HG03025 (cell line): ENCODE data around the gene CCL16.

Experiments used
- ATAC-seq: cut with Tn5 transposase; IDR thresholded peaks from one replicate; pipeline ENCODE4 v1.9.1; 2021; ENCODE audit warnings: mild to moderate bottlenecking, moderate library complexity; ENCODE audit not compliant: unreplicated experiment, low FRiP score

CCL16 gene

GRCh38 chr17:35988164-35988563 lies 6.9 kb upstream of the CCL16 start:
- no peak for ATAC-seq

DNA sequence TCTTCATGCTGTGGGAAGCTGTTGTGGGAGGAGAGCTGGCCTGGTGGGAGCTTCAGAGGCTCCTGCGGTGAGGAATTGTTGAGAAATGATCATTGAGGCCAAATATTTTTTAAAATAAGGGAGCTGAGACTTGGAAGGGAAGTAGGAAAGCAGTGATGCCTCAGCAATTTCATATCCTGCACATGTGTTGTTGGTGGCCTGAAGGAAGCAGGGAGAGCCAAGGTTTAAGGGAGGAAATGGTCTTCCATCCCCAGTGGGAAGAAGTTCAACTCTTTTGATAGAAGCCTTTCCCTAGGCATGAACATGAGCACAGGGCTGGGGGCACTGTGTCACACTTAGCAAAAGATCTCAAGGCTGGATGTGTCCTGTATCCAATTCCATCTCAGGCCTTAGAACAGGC lies 5.3 kb upstream of the CCL16 start, which contains the start of gene CCL14:
CCL14 (minus strand) TSS at position 87 of the 400 bp plus-strand sequence; CDS start at position 7, 80 bp downstream.
- ATAC-seq = no peak

DNA sequence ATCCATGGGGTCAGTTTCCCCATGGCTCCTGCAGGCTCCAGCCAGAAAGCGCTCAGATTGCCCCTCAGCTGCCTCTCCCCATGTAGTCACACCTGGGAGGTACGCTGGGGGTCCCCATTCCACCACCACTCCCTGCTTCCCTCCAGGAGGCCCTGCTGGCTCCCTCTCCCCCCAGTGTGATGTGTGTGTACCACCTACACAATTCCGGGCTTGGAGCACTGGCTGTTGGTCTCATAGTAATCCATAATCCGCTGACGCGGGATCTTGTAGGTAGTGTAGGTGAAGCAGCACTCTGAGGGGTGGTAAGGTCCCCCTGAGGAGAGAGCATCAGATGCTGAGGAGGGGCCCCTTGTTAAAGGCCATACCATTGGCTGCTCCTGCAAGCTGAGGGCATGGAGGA lies 2.8 kb upstream of the CCL16 start:
- no peak for ATAC-seq

GRCh38 chr17:35982409-35983191 lies 1.3 kb upstream of the CCL16 start:
- no peak for ATAC-seq

DNA sequence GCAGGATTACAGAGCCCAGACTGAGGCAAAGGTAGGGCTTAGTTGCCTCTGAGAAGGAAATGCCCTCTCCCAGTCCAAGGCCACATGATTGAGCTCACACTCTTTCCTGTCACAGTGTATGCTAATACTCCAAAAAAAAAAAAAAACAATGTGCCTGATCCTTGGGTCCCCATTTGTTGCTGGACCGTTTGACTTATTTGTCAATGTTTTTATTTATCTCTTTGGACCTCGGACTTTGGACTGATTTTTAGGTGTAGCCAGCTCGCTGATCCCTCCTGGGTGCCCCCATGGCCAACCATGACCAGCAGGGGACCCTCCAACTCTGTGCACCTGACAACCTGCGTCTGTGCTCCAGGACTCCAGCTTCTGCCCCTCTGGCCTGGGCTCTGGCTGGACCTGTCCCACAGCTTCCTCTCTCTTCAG lies 622 bp upstream of the CCL16 start:
- no peak for ATAC-seq

DNA sequence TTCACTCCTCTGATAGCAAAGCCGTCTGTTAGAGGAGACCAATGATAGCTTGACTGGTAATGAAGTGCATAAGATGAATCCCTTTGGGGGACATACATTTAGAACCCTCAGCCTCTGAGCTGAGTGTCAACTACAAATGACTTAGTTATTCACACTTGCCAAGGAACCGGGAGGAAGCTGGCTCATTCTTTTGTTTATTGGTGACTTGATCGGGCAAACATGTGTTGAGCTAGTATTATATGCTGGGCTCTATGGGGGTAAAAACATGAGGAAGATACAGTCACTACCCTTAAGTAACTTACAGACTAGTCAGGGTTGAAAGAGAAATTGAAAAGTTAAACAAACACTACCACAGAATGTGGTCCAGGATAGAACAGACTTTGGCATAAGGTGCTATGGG lies 3.0 kb downstream of the CCL16 start:
- no peak for ATAC-seq

DNA sequence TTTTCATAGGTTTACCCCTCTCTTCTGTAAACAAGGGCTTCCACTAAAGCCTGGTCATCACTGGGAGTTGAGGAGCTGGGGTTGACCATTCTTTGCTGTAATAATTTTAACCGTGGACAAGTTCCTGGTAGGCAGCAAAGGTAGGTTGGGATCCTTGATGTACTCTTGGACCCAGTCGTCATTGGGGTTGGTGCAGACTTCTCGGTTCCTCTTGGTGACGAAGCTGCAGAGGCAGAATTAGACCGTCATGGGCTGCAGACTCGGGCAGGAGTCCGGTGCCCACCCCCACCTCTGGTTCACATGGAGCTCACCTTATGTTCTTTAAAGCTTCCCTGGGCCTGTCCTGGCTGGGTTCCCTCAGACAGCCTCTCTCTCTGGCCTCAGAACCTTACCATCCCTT lies 3.8 kb downstream of the CCL16 start:
- ATAC-seq = no peak

GRCh38 chr17:35973333-35974260 lies 7.7 kb downstream of the CCL16 start:
- no peak for ATAC-seq

DNA sequence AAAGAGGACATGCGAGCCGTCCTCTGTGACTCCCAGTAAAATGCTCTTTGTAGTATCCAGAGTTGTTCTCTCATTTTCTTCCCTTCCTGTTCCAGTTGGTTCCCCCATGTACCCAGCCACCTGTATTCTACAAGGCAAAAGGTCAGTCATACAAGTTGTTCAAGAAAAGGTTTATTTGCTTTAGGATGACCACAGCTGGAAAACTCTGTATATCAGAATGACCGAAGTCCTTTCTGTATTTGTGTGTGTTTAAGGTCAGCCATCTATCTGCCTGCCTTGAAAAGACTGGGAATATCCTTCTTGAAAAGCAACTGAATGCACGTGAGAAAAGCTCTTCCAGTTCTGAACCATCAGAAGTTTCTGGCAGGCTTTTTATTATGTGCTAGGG lies 8.4 kb downstream of the CCL16 start:
- no peak for ATAC-seq

GRCh38 chr17:35972535-35972934 lies 8.8 kb downstream of the CCL16 start:
- ATAC-seq = no peak

GRCh38 chr17:35972066-35972465 lies 9.2 kb downstream of the CCL16 start:
- ATAC-seq = no peak

- no peak for ATAC-seq
Measured at GRCh38 chr17:35969558-35970380, 11.5 kb downstream of the CCL16 start.

DNA sequence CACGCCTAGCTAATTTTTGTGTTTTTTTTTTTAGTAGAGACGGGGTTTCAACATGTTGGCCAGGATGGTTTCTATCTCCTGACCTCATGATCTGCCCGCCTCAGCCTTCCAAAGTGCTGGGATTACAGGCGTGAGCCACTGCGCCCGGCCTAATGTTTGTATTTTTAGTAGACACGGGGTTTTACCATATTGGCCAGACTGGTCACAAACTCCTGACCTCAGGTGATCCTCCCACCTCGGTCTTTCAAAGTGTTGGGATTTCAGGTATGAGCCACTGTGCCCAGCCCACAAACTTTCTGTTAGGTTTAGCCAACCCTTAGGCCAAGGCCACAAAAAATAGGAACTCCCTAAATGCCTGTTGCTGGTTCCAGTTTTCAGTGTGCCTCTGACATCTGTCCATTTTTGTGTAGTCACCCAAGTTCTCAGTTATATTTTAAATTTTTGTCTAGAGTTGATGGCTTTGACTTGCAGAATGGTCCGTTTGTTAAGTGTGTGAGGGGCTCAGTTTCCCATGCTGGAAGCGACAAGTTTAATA lies 12.7 kb downstream of the CCL16 start:
- ATAC-seq = no peak

- no peak for ATAC-seq
Measured at GRCh38 chr17:35965272-35965671, 16.0 kb downstream of the CCL16 start.

DNA sequence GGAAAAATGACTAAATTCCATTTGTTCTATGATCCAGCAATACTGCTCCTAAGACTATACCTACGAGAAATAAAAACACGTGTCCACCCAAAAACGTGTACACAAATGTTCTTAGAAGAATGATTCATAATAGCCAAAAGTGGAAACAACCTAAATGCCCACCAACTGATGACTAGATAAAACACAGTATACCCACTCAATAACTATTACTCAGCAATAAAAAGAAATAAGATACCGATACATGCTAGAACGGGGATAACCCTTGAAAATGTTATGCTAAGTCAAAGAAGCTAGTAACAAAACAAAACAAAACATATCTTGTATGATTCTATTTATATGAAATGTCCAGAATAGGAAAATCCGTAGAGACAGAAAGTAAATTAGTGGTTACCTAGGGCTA lies 17.6 kb downstream of the CCL16 start:
- no peak for ATAC-seq

GRCh38 chr17:35953720-35954119 lies 27.6 kb downstream of the CCL16 start:
- ATAC-seq = no peak

DNA sequence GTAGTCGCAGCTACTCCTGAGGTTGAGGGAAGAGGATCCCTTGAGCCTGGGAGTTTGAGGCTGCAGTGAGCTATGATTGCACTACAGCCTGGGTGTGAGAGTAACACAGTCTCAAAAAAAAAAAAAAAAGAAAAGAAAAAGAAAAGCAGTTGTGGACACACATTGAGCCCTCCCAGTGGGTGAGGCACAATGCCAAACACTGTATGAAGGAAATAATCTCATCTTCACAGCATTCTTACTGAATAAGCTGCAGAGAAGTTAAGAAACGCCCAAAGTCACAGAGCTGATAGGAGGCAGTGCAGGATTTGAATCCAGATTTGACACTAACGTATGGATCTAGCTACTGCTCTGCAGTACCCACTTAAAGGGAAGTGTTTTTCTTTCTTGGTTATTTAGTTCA lies 31.9 kb downstream of the CCL16 start:
- ATAC-seq = no peak

GRCh38 chr17:35948092-35948491 lies 33.2 kb downstream of the CCL16 start:
- ATAC-seq = no peak

- ATAC-seq = no peak
Measured at GRCh38 chr17:35947156-35947585, 34.1 kb downstream of the CCL16 start.

- no peak for ATAC-seq
Measured at GRCh38 chr17:35944151-35944550, 37.1 kb downstream of the CCL16 start.
